NT2/D1 (cell line): Measurements from ENCODE around the gene KIFC3.
A peak's percentile ranks its signal among the peaks of the same experiment; 100 is the strongest.
"Not testable (repeated sequence)": the region's sequence is repeated elsewhere in the genome, so short reads cannot be mapped to it uniquely, and the experiment has no call there.

Experiments used
- DNase-seq: peaks from one replicate; pipeline ENCODE4 v3.0.0-alpha.2; 2011; ENCODE audit warnings: low read depth, low spot score
- H3K27me3 ChIP-seq: 2 replicates; pipeline ENCODE4 v1.6.0; 2011; ENCODE audit warnings: mild to moderate bottlenecking; ENCODE audit not compliant: insufficient read length, insufficient read depth
- H3K36me3 ChIP-seq: 2 replicates; pipeline ENCODE4 v1.6.1; 2011; ENCODE audit warnings: mild to moderate bottlenecking, low read length, mixed read lengths; ENCODE audit not compliant: insufficient read depth, insufficient read length
- H3K4me1 ChIP-seq: 2 replicates; pipeline ENCODE4 v1.5.1; 2011; ENCODE audit not compliant: insufficient read depth, insufficient read length
- H3K4me3 ChIP-seq: 2 replicates; pipeline ENCODE4 v1.5.1; 2011; ENCODE audit warnings: low read depth; ENCODE audit not compliant: insufficient read length
- H3K9ac ChIP-seq: 2 replicates; pipeline ENCODE4 v1.6.0; 2011; ENCODE audit warnings: low read depth; ENCODE audit not compliant: insufficient read length
- H3K9me3 ChIP-seq: 2 replicates; pipeline ENCODE4 v1.5.1; 2011; ENCODE audit warnings: mild to moderate bottlenecking, low read length; ENCODE audit not compliant: insufficient read depth
- SUZ12 ChIP-seq: IDR thresholded peaks from 2 replicates; pipeline ENCODE4 v1.6.1; 2011; ENCODE audit not compliant: insufficient read length, insufficient read depth; ENCODE audit errors: extremely low read depth
- YY1 ChIP-seq: IDR thresholded peaks from 2 replicates; pipeline ENCODE4 v1.6.1; 2011; ENCODE audit not compliant: insufficient read length, insufficient read depth
- ZNF274 ChIP-seq: IDR thresholded peaks from 2 replicates; pipeline ENCODE4 v1.6.1; 2011; ENCODE audit warnings: mild to moderate bottlenecking, low read depth, low read length

Gene KIFC3

DNA sequence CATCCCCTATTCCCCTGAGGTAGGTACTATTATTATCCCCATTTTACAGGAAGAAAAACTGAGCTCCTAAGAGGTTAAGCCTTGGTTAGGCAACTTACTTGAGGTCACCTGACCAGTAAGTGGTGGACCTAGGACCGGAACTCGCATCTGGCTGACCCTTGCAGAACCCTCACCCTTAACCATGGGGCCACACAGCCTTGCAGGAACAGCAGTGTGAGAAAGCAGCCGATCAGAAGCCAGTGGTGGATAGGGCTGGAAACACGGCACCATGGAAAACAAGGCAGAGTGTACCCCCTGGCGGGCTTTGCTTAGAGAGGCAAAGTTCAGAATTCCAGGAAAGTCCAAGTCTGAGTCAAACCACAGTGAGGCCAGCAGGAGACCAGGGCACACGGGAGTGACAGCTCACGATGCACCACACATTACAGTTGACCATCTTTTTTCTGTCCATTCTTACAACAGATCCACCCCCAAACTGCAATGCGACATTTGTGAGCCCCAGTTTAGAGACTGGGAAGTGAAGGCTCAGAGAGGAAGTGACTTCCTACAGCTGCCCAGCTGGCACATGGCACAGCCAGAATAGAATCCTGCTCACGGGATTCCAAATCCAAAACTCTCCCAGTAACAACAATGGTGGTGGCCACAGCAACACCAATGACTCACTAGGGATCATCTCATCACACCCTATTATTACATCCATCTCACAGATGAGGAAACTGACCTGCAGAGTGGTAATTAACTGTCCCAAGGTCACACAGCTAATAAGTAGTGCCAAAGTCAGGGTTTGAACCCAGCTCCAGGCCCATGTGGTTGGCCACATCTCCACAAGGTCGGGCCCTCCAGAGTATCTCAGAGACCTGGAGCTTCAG, 20.3 kb downstream of the KIFC3 start:
- no peak for DNase-seq
- Histone ChIP-seq H3K9ac (no peak overlapping the region), H3K4me1 (peaks cover 15% of the 10 kb centered on the region), H3K9me3 (no peaks in the 10 kb centered on the region), H3K4me3 (no peak overlapping the region), H3K27me3 (no peaks in the 10 kb centered on the region), H3K36me3 (peaks cover 35% of the 10 kb centered on the region)
- no peak for TF ChIP-seq SUZ12
- TF ChIP-seq ZNF274, result no peak
- no peak for TF ChIP-seq YY1

DNA sequence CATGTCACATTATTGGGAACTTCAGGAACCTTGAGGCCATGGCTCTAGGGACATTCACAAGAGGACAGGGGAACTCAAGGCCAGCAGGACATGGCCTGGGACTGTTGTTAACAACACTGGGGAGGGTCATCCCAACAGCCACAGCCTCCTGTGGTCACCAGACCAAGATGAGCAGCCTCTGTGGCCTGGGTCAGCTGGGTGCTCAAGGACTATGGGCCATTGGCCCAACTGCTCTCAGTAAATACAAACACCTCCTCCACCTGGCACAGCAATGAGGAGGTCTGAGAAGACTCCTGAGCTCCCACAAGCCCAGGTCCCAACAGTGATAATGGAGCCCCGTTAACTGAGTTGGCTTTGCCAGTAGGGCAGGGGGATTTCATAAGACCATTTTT, 20.9 kb downstream of the KIFC3 start:
- Histone ChIP-seq H3K9me3 (no peaks in the 10 kb centered on the region), H3K4me1 (peaks cover 14% of the 10 kb centered on the region), H3K36me3 (peaks cover 30% of the 10 kb centered on the region), H3K9ac (no peak overlapping the region), H3K4me3 (no peak overlapping the region), H3K27me3 (no peaks in the 10 kb centered on the region)
- TF ChIP-seq ZNF274, result no peak
- TF ChIP-seq YY1, result no peak
- TF ChIP-seq SUZ12, result no peak
- DNase-seq, result no peak

DNA sequence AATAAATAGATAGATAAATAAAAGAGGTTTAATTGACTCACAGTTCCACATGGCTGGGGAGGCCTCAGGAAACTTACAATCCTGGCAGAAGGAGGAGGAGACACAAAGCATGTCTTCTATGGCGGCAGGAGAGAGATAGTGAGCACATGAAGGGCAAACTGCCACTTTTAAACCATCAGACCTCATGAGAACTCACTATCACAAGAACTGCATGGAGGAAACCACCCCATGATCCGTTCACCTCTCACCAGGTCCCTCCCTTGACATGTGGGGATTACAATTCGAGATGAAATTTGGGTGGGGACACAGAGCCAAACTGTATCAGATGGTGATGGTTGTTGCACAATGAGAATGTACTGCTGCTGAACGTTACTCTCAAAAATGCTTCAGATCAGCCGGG, 22.5 kb downstream of the KIFC3 start:
- not testable (repeated sequence) for H3K9me3 ChIP-seq, DNase-seq, H3K27me3 ChIP-seq, H3K9ac ChIP-seq, H3K4me3 ChIP-seq
- H3K4me1 ChIP-seq, result peaks cover 24% of the 10 kb centered on the region
- peaks cover 20% of the 10 kb centered on the region for H3K36me3 ChIP-seq

DNA sequence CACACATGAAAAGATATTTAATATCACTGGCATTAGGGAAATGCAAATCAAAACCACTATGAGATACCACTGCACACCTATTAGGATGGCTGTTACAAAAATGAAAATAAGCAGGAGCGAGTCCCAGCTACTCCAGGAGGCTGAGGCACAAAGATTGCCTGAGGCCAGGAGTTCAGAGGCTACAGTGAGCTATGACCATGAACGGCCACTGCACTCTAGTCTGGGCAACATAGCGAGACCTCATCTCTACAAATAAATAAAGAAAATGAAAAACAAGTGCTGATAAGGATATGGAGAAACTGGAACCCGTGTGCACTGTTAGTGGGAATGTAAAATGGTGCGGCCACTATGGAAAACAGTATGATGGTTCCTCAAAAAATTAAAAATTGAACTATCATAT, 23.6 kb downstream of the KIFC3 start:
- Histone ChIP-seq H3K27me3 (no peaks in the 10 kb centered on the region), H3K9me3 (peaks cover 4% of the 10 kb centered on the region; the same call in 1 of the 2 replicates), H3K4me1 (peaks cover 26% of the 10 kb centered on the region), H3K9ac (no peak overlapping the region), H3K36me3 (peaks cover 17% of the 10 kb centered on the region), H3K4me3 (no peak overlapping the region)
- TF ChIP-seq YY1 (no peak), SUZ12 (no peak), ZNF274 (no peak)
- no peak for DNase-seq

DNA sequence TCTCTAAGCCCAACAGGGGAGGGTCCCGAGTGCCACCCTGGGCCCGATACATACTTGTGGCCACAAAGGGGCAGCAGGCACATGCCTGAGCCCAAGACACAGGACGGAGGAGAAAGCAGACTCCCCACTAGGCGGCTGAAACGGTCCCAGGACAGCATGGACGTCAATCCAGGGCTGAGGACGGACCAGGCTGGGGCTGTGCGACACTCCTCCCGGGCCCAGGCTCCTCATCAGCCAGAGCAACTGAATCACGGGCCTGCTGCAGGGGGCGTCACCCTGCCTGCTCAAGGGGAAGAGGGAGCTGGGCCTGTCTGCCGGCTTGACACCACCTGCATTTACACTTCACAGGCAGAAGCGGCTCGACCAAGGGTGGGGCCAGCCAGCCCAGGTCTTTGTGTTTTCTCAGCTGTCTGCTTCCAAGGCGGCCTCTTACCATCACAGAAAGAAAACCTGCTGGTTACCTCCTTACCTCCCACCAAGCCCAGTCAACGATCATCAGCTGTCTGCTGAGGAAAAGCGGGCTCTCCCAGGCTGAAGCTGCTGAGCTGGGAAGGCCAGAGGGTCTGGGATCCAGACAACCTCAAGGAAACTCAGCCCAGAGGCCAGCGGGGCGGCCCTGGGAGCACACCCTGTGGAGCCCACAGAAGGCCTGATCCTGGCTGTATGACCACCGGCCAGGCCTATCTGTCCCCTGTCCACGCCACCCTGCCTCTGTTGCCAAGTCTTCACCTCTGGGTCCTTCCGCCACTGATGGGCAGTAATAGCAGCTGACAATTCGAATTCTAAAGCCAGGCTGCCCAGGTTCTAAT, 26.4 kb downstream of the KIFC3 start:
- Histone ChIP-seq H3K36me3 (peaks cover 20% of the 10 kb centered on the region), H3K4me3 (no peak overlapping the region), H3K9me3 (peaks cover 4% of the 10 kb centered on the region; the same call in 1 of the 2 replicates), H3K4me1 (peaks cover 15% of the 10 kb centered on the region), H3K27me3 (no peaks in the 10 kb centered on the region), H3K9ac (peak overlapping the region; percentile 71)
- no peak for TF ChIP-seq ZNF274
- peak; percentile 16 for TF ChIP-seq YY1
- peak; percentile 94 for DNase-seq

DNA sequence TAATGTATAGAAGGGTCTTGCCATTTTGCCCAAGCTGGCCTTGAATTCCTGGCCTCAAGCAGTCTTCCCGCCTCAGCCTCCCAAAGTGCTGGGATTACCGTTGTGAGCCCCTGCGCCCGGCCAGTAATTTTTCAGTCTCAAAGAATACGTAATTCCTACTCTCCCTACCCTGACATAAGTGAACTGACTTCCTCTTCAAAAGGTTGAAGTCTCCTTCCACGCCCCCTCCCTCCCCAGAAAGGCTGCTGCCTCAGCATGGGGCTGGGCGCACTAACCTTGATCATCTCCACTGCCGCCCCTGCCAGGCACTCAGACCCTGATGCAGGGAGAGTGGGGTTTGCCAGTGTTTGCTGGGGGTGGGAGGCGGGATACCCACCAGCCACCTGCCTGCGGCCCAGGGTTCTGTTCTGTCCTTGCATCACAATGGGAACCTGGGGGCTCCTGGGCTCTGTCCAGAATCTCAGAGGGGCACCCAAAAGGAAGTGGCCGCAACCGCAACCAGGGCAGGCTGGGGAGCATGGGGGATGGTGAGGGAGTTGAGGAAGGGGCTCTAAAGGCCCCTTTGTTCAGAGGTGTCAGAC, 27.5 kb downstream of the KIFC3 start:
- Histone ChIP-seq H3K9me3 (peaks cover 4% of the 10 kb centered on the region; the same call in 1 of the 2 replicates), H3K4me3 (no peak overlapping the region), H3K27me3 (no peaks in the 10 kb centered on the region), H3K4me1 (peaks cover 15% of the 10 kb centered on the region), H3K36me3 (peaks cover 31% of the 10 kb centered on the region), H3K9ac (peak overlapping the region; percentile 71)
- DNase-seq, result no peak
- TF ChIP-seq YY1, result no peak
- TF ChIP-seq SUZ12, result no peak
- no peak for TF ChIP-seq ZNF274
